CD4-positive, alpha-beta memory T cell (primary cell): ENCODE measurements around the gene PTPN20. TPM values are rescaled to one million over a fixed set of nuclear protein-coding genes. Genes with fewer than 3 reads are reported as not detected.
"Not testable (repeated sequence)": the region's sequence is repeated elsewhere in the genome, so short reads cannot be mapped to it uniquely, and the experiment has no call there.

Source experiments
- CTCF ChIA-PET: fragments of 350-600 bp; sonication (Branson Sonifier 250); formaldehyde crosslinking; loops from one replicate; lab custom pipeline; 2021; ENCODE audit warnings: inconsistent platforms; ENCODE audit not compliant: partially characterized antibody; lab: Charles Lee
- POLR2A ChIA-PET: fragments of 350-600 bp; sonication (Branson Sonifier 250); formaldehyde crosslinking; loops from one replicate; lab custom pipeline; 2021; ENCODE audit not compliant: partially characterized antibody; lab: Charles Lee
- DNase-seq, 5 donors: peaks; one replicate each; pipeline versions ENCODE4 v3.0.0 to v3.0.0-alpha.2; 2020 to 2022; ENCODE audit warnings: mixed read lengths in 1 of 5
- H3K27ac ChIP-seq: one replicate; pipeline ENCODE4 v1.7.0; 2013; ENCODE audit warnings: low read depth, low read length
- H3K27me3 ChIP-seq: 2 replicates; pipeline ENCODE4 v1.7.0; 2013; ENCODE audit warnings: mild to moderate bottlenecking, low read length, moderate library complexity; ENCODE audit not compliant: insufficient read depth
- H3K36me3 ChIP-seq: 2 replicates; pipeline ENCODE4 v1.7.0; 2013; ENCODE audit warnings: mild to moderate bottlenecking, low read length, moderate library complexity; ENCODE audit not compliant: insufficient read depth
- H3K4me1 ChIP-seq: 2 replicates; pipeline ENCODE4 v1.7.0; 2013; ENCODE audit warnings: mild to moderate bottlenecking, low read length, moderate library complexity; ENCODE audit not compliant: insufficient read depth
- H3K4me3 ChIP-seq, 2 donors: one replicate each; pipeline ENCODE4 v1.7.0; 2013; ENCODE audit warnings: low read length in 2 of 2, mild to moderate bottlenecking in 1 of 2
- H3K9me3 ChIP-seq, 2 donors: one replicate each; pipeline ENCODE4 v1.7.0; 2013; ENCODE audit warnings: low read length in 2 of 2, control low read depth in 1 of 2; ENCODE audit not compliant: control insufficient read depth in 1 of 2
- H3K27ac Mint-ChIP-seq, 7 donors: one replicate each; pipeline ENCODE4 v1.8.0; 2020 to 2021; ENCODE audit warnings: mixed read lengths in 7 of 7, mild to moderate bottlenecking in 6 of 7, inconsistent platforms in 3 of 7, moderate library complexity in 3 of 7
- H3K27me3 Mint-ChIP-seq, 2 donors: one replicate each; pipeline ENCODE4 v1.8.0; 2020 to 2021; ENCODE audit warnings: mixed read lengths in 2 of 2
- H3K36me3 Mint-ChIP-seq, 2 donors: one replicate each; pipeline ENCODE4 v1.8.0; 2020 to 2021; ENCODE audit warnings: mixed read lengths in 2 of 2, inconsistent platforms in 1 of 2, mild to moderate bottlenecking in 1 of 2
- H3K4me1 Mint-ChIP-seq, 4 donors: one replicate each; pipeline ENCODE4 v1.8.0; 2020 to 2021; ENCODE audit warnings: mixed read lengths in 4 of 4, mild to moderate bottlenecking in 1 of 4
- H3K4me3 Mint-ChIP-seq, 8 donors: one replicate each; pipeline ENCODE4 v1.8.0; 2020 to 2021; ENCODE audit warnings: mixed read lengths in 8 of 8, mild to moderate bottlenecking in 7 of 8, moderate library complexity in 6 of 8, inconsistent platforms in 3 of 8
- H3K9me3 Mint-ChIP-seq, 8 donors: one replicate each; pipeline ENCODE4 v1.8.0; 2020 to 2021; ENCODE audit warnings: mixed read lengths in 8 of 8, mild to moderate bottlenecking in 5 of 8, inconsistent platforms in 3 of 8, moderate library complexity in 1 of 8
- intact Hi-C: fragments of 100-400 bp; cut with micrococcal nuclease; formaldehyde crosslinking; loops from one replicate; pipeline ENCODE4 v1.15.1; 2023
- polyA plus RNA-seq, 2 donors: library from polyadenylated mRNA; unstranded; fragments of 300-500 nt; fragmentation: Illumina TruSeq; gene quantifications; one replicate each; pipeline ENCODE4 v1.2.3, GENCODE V29; 2021
- total RNA-seq, 2 experiments: library from RNA; stranded (reverse); gene quantifications; one replicate each; pipeline ENCODE4 v1.2.3, GENCODE V29; 2021

PTPN20 gene
- total and polyA plus RNA-seq, 4 experiments from 2014 or later = 0.67 to 1.9 (median 0.99) TPM

- H3K27ac Mint-ChIP-seq, H3K4me1 Mint-ChIP-seq, CTCF ChIA-PET, H3K27me3 Mint-ChIP-seq, intact Hi-C loops, DNase-seq, H3K27ac ChIP-seq, H3K4me3 ChIP-seq, H3K4me3 Mint-ChIP-seq, H3K27me3 ChIP-seq, POLR2A ChIA-PET, H3K36me3 ChIP-seq, H3K9me3 ChIP-seq, H3K4me1 ChIP-seq, H3K36me3 Mint-ChIP-seq, H3K9me3 Mint-ChIP-seq: not testable (repeated sequence)
These were observed 14.6 kb downstream of the PTPN20 start for GRCh38 chr10:46925853-46926252.

GRCh38 chr10:46928810-46929209 is 17.6 kb downstream of the PTPN20 start:
- H3K27ac ChIP-seq, H3K27me3 ChIP-seq, CTCF ChIA-PET, H3K9me3 ChIP-seq, H3K4me1 Mint-ChIP-seq, H3K4me1 ChIP-seq, intact Hi-C loops, DNase-seq, POLR2A ChIA-PET, H3K4me3 Mint-ChIP-seq, H3K36me3 Mint-ChIP-seq, H3K9me3 Mint-ChIP-seq, H3K36me3 ChIP-seq, H3K4me3 ChIP-seq, H3K27ac Mint-ChIP-seq, H3K27me3 Mint-ChIP-seq: not testable (repeated sequence)

GRCh38 chr10:46932383-46932782 is 21.2 kb downstream of the PTPN20 start:
- H3K9me3 ChIP-seq, H3K4me3 ChIP-seq, H3K9me3 Mint-ChIP-seq, H3K27ac ChIP-seq, H3K27me3 Mint-ChIP-seq, H3K4me3 Mint-ChIP-seq, POLR2A ChIA-PET, H3K27me3 ChIP-seq, H3K4me1 ChIP-seq, intact Hi-C loops, H3K27ac Mint-ChIP-seq, H3K36me3 ChIP-seq, CTCF ChIA-PET, H3K4me1 Mint-ChIP-seq, DNase-seq, H3K36me3 Mint-ChIP-seq: not testable (repeated sequence)

- H3K4me3 Mint-ChIP-seq = not testable (repeated sequence)
These were observed 29.9 kb downstream of the PTPN20 start for GRCh38 chr10:46941091-46941490.

GRCh38 chr10:46948687-46949518 is 37.7 kb downstream of the PTPN20 start:
- H3K27me3 ChIP-seq, H3K4me3 Mint-ChIP-seq, H3K36me3 Mint-ChIP-seq, H3K4me1 ChIP-seq, H3K27ac ChIP-seq, H3K9me3 Mint-ChIP-seq, H3K27ac Mint-ChIP-seq, CTCF ChIA-PET, DNase-seq, H3K36me3 ChIP-seq, H3K4me3 ChIP-seq, intact Hi-C loops, H3K9me3 ChIP-seq, H3K4me1 Mint-ChIP-seq, H3K27me3 Mint-ChIP-seq, POLR2A ChIA-PET: not testable (repeated sequence)

More at GRCh38 chr10:46941091-46941490, 29.9 kb downstream of the PTPN20 start:
- H3K4me3 ChIP-seq, CTCF ChIA-PET, DNase-seq, H3K9me3 ChIP-seq, H3K27ac ChIP-seq, H3K36me3 ChIP-seq, H3K36me3 Mint-ChIP-seq, H3K27me3 ChIP-seq, H3K9me3 Mint-ChIP-seq, H3K4me1 Mint-ChIP-seq, H3K27ac Mint-ChIP-seq, intact Hi-C loops, H3K4me1 ChIP-seq, H3K27me3 Mint-ChIP-seq, POLR2A ChIA-PET: not testable (repeated sequence)

- H3K27me3 Mint-ChIP-seq, intact Hi-C loops, CTCF ChIA-PET: not testable (repeated sequence)
These were observed 41.3 kb downstream of the PTPN20 start for GRCh38 chr10:46952540-46952939.

GRCh38 chr10:46960742-46961141 is 49.5 kb downstream of the PTPN20 start:
- H3K4me3 Mint-ChIP-seq, H3K36me3 Mint-ChIP-seq, H3K27ac Mint-ChIP-seq, DNase-seq, H3K36me3 ChIP-seq, POLR2A ChIA-PET, H3K4me3 ChIP-seq, H3K4me1 ChIP-seq, H3K27me3 Mint-ChIP-seq, CTCF ChIA-PET, H3K9me3 ChIP-seq, H3K27ac ChIP-seq, H3K9me3 Mint-ChIP-seq, intact Hi-C loops, H3K4me1 Mint-ChIP-seq, H3K27me3 ChIP-seq: not testable (repeated sequence)

More at GRCh38 chr10:46952540-46952939, 41.3 kb downstream of the PTPN20 start:
- H3K27ac ChIP-seq, H3K9me3 ChIP-seq, H3K4me1 Mint-ChIP-seq, H3K27me3 ChIP-seq, H3K4me3 ChIP-seq, H3K9me3 Mint-ChIP-seq, POLR2A ChIA-PET, H3K27ac Mint-ChIP-seq, H3K36me3 ChIP-seq, H3K36me3 Mint-ChIP-seq, H3K4me3 Mint-ChIP-seq, H3K4me1 ChIP-seq, DNase-seq: not testable (repeated sequence)
